Measurements from ENCODE around the gene AGPAT3.
"Not testable (repeated sequence)": the region's sequence is repeated elsewhere in the genome, so short reads cannot be mapped to it uniquely, and the experiment has no call there.

Gene AGPAT3

DNA sequence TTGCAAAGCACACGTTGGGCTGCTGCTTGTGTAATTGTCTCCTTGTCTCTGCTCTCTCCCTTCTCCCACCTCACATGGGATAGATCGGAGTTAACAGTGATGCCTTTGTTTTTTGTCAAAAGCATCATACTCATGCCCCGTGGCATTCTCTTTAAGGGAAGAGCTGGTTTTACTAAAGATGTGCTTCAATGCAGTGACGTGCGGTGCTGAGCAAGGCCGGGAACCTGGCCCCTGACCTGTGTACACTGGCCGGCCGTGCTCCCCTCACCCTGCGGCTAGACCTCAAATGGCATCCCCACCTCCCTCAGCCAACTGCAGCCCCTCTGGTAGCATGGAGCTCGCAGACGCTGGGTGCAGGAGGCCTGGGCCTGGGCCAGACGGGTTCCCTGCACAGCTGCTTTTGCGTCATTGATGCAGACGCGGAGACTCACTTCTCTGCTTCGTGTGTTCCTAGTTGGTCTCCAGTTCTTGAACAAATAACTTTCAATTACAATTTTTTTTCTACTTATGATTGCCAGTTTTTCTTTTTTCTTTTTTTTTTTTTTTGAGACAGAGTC is 19.9 kb downstream of the AGPAT3 start:
- DNase-seq: no peak

DNA sequence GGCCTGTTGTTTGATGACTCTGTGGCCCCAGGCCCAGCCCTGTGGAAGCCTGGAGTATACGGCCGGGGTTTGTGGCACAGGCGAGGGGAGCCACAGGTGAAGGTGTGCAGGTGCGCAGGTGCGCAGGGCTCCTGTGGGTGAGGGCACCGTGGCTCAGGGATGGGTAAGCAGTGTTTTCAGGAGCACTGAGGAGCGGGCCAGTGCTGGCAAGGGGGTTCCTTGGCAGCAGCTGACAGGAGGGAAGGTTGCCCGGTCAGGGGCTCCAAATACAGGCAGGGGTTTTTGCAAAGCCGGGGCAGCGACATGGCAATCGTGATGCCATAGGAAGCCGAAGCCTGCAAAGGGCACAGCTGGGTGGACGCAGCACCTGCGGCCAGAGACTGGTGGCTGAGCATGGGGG is 20.7 kb downstream of the AGPAT3 start:
- no peak for DNase-seq

DNA sequence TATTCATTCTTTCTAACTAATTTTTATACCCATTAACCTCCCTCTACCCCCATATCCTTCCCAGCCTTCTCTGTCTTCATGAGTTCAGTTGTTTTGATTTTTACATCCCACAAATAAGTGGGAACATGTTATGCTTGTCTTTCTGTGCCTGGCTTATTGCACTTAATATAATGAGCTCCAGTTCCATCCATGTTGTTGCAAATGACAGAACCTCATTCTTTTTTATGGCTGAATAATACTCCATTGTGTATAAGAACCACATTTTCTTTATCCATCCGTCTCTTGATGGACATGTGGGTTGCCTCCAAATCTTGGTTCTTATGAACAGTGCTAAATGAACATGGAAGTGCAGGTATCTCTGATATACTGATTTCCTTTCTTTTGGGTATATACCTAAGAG is 21.5 kb downstream of the AGPAT3 start:
- DNase-seq: no peak

DNA sequence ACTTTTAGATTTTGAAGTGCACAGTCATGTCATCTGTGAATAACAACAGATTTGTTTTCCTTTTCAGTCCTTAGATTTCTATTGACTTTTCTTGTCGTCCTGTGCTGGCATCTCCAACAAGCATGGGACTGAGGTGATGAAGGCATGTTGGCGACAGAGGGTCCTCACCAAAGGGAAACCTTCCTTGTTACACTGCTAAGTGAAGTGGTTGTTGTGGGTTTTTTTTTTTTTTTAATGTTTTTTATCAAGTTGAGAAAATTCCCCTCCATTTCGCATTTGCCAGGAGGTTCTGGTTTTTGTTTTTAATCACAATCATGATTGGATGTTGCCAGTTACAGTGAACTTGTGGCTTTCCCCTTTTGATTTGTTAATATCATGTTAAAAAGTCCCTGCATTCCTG is 24.0 kb downstream of the AGPAT3 start:
- no peak for DNase-seq

DNA sequence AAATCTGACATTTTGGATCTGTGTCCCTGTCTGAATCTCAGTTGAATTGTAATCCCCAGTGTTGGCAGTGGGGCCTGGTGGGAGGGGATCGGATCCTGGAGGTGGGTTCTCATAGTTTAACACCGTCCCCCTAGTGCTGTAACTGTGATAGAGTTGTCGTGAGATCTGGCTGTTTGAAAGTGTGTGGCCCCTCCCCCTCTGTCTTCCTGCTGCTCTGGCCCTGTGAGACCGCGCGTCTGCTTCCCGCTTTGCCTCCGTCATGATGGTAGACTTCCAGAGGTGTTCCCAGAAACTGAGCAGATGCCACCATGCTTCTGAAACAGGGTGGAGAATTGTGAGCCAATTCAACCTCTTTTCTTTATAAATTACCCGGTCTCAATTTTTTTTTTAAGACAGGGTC is 25.0 kb downstream of the AGPAT3 start:
- no peak for DNase-seq

DNA sequence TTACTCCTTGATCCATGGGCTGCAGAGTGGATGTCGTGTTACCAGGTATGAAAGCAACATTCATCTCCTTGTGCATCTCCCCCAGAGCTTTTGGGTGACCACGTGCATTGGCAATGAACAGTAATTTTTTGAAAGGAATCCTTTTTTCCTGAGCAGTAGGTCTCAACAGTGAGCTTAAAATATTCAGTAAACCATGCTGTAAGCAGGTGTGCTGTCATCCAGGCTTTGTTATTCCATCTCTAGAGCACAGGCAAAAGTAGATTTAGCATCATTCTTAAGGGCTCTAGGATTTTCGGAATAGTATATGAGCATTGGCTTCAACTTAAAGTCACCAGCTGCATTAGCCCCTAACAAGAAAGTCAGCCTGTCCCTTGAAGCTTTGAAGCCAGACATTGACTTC is 27.3 kb downstream of the AGPAT3 start:
- DNase-seq: no peak

DNA sequence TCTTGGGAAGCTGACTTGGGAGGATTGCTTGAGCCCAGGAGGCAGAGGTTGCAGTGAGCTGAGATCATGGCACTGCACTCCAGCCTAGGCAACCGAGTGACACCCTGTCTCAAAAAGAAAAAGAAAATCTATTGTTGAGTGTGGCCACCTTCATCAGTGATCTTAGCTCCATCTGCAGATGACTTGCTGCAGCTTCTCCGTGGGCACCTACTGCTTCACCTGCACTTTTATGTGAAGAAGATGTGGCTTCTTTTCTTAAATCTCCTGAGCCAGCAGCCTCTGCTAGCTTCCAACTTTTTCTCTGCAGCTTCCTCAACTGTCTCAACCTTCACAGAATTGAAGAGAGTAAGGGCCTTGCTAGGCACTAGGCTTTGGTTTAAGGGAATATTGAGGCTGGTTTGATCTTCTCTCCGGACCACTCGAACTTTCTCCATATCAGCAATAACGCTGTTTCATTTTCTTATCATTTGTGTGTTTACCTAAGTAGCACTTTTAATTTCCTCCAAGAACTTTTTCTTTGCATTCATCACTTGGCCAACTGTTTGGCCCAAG is 28.0 kb downstream of the AGPAT3 start:
- DNase-seq: no peak

DNA sequence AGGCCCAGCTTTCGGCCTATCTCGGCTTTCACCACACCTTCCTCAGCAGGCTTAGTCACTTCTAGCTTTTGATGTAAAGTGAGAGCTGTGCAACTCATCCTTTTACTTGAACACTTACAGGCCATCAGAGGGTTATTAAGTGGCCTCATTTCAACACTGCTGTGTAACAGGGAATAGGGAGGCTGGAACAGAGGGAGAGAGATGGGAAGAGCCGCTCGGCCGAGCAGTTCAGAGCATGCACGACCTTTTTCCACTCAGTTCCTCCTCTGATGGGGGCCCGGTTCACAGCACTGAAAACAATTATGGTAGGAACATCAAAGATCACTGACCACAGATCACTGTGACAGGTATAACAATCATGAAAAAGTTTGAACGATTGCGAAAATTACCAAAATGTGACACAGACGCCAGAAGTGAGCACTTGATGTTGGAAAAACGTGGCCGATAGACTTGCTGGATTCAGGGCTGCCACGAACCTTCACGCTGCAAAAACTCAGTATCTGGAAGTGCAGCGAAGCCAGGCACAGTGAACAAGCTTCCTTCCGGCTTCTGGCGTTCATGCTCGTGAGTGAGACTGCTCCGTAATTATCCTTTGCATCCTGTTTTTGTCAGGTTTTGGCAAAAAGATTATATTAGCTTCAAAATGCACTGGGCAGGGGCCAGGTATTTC is 28.6 kb downstream of the AGPAT3 start:
- DNase-seq: no peak

DNA sequence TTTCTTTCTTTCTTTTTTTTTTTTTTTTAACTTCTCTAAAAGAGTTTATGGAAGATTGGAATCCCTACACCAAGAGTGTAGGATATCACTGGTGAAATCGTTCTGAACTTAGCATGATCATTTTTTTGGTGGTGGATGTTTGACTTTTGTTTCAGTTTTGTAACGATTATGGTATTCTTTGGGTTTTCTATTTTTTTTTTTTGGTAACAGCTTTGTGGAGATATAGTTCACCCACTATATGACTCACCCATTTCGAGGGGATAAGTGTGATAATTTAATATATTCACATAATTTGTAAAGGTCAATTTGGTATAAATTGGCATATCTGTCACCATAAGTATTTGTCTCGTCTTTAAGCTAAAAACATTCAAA is 29.2 kb downstream of the AGPAT3 start:
- no peak for DNase-seq

DNA sequence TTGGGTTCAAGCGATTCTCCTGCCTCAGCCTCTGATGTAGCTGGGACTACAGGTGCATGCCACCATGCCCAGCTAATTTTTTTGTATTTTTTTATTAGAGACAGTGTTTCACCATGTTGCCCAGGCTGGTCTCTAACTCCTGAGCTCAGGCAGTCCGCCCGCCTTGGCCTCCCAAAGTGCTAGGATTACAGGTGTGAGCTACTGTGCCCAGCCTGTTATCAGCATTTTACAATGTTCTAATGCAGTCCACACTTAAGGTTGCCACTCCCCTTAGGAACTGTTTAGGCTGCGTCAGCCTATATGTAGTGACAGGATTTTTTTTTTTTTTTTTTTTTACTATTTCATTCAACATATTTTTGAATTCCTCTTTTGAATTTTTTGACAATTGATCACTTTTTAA is 30.2 kb downstream of the AGPAT3 start:
- DNase-seq: no peak

DNA sequence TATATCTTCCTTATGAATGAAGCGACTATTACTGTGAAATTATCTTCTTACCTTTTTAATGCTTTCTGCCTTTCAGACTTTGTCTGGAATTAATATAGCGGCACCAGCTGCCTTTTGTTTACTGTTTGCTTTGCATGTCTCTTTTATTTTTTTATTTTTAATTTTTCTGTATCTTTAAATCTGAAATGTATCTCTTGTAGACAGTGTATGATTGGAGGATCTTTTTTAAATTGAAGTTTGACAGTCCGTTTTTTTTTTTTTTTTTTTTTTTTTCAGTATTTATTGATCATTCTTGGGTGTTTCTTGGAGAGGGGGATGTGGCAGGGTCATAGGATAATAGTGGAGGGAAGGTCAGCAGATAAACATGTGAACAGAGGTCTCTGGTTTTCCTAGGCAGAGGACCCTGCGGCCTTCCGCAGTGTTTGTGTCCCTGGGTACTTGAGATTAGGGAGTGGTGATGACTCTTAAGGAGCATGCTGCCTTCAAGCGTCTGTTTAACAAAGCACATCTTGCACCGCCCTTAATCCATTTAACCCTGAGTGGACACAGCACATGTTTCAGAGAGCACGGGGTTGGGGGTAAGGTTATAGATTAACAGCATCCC is 31.8 kb downstream of the AGPAT3 start:
- DNase-seq: not testable (repeated sequence)

DNA sequence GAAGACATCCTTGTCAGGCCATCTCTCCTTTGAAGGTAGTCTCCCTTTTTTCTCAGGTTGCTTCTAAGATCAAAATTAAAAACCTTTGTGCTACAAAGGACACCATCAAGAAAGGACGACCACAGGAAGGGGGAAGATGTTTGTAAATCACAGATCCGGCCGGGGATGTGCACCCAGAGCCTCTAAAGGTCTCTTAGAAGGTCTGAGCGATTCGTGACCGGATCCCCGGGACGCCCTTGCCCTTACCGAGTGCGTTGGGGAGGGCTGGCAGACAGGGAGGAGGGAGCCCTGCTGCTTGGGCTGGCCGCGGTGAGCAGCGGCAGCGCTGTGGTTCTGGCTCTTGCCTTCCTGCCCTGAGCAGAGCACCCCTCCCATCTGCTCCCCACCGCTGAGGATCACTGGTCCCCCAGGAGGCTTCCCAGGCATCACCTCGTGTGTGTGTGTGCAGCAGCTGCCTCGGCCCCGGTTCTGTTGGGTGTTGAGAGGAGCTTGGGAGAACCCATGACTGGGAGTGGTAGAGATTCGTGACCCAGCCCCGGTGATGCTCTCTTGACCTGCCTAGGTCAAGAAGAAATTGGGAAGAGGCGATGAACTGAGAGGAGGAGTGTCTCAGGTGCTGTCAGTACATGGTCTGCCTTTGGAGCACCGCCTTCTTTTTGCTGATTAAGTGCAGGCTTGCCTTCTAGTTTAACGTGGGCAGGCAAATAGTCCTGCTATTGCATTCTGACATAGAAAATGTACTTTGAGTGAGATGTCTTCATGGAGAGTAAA is 34.5 kb downstream of the AGPAT3 start:
- DNase-seq: no peak

DNA sequence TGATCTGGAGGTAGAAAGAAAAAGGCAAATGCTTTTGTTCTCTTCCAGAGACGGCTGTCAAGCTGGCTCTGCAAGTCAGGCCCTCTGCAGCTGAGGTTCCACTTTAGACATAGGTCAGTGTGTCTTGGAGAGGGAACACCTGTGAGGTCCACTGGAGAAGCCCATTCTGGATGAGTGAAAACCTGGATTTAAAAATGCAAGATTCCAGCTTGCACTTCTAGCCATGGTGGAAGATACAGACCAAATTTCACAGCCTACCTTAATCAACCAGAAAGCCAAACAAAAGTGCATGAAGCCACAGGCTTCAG is 35.0 kb downstream of the AGPAT3 start:
- DNase-seq: no peak

DNA sequence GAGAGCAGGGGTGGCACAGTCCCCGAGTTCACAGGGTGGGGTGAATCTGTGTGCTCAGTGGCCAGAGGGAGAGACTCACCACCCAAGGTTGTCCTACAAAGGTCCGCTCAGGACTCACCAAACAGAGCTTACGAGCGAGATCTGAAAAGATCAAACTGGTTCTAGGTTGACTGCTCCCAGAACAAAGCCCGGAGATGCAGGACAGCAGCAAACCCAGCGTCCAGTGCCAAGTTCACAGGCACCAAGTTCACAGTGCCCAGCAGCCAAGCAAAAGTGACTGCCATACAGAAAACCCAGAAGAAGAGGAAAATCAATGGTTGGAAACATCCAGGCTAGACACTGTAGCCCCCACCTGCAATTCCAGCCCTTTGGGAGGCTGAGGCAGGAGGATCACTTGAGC is 35.7 kb downstream of the AGPAT3 start:
- DNase-seq: no peak

DNA sequence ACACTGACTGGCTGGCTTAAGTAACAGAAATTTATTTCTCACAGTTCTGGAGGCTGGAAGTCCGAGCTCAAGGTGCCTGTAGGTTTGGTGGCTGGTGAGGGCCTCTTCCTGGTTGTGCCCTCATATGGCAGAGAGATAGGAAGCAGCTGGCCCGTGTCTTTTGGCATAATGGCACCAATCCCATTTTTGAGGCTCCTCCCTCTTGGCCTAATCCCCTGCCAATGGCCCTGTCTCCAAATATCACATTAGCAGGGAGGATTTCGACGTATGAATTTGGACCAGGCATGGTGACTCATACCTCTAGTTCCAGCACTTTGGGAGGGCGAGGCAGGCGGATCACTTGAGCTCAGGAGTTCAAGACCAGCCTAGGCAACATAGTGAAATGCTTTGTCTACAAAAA is 37.4 kb downstream of the AGPAT3 start:
- DNase-seq: no peak

DNA sequence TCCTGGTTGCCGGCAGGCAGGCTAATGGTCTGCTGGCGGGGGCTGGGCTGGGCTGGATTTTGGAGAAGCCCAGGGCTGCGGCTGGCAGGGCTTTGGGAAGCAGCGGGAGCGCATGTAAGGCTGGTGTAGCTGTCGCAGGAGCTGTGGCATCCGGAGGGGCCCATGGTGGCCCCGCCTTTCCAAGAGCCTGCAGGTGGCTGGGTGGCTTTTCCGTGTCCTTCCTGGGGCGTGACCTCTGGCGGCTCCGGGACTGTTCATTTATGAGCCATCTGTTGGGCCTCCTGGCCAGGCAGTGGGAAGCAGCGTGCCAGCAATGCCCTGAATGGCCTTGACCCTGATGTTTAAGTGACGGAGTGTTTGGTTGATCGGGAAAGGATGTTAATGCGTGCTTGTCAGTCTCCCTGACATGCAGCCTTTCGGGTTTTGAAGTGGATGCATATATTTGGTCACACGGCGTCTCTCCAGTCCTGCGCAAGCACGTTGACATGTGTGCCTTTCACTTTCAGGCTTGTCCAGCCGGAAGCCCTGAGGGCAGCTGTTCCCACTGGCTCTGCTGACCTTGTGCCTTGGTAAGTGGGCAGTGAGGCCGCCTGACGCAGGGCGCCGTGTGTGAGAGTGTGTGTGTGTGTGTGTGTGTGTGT is 38.5 kb downstream of the AGPAT3 start:
- no peak for DNase-seq

DNA sequence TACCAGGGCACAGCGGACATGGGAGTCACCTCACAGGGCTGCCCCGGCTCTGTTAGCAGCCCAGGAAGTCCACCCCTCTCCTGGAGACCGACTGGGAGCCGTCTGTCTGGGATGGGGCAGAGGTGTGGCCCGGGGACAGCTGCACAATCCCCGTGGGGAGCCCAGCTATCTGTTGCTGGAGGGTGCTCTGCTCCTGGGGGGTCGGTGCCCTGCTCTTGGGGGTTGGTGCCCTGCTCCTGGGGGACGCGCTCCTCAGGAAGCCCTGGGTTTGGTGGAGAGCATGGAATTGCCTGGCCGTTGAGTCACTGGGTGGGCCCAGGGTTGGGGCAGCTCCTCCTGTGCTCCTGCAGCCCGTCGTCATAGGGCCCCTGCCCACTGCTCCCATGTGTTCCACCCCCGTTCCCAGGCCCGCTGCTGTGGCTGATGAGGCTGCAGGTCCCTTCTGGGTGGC is 39.3 kb downstream of the AGPAT3 start:
- DNase-seq: no peak

DNA sequence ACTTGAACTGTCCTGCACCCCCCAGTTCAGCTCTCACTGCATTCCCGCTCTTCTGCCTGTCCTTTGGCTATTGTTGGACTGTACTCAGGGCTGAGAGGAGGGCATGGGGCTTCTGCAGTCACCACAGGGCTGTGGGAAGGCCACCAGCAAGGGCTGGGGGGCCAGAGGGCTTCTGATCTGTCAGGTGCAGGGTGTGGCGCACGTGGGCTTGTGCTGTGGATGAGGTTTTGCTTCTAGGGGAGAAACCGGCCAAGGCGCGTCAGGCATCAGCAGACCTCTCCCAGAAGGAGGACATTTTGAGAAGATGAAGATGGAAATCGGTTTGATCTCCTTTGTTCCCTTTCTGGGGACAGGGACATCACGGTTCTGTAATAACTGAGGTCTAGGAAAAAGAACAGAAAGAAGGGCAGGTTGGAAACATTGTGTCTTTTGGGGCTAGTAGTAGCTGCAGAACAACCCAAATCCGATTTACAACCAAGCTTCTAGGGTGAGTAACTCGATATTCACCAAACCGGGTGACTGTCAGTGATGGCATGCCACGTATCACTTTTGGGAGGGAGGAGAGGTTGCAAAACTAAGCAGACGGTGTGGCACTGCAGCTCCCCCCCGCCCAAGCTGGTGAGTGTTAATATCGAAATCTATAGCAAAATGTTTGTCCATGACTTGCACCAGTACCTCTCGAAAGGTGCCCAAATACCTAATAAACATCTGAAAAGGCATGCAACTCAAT is 40.9 kb downstream of the AGPAT3 start:
- no peak for DNase-seq

DNA sequence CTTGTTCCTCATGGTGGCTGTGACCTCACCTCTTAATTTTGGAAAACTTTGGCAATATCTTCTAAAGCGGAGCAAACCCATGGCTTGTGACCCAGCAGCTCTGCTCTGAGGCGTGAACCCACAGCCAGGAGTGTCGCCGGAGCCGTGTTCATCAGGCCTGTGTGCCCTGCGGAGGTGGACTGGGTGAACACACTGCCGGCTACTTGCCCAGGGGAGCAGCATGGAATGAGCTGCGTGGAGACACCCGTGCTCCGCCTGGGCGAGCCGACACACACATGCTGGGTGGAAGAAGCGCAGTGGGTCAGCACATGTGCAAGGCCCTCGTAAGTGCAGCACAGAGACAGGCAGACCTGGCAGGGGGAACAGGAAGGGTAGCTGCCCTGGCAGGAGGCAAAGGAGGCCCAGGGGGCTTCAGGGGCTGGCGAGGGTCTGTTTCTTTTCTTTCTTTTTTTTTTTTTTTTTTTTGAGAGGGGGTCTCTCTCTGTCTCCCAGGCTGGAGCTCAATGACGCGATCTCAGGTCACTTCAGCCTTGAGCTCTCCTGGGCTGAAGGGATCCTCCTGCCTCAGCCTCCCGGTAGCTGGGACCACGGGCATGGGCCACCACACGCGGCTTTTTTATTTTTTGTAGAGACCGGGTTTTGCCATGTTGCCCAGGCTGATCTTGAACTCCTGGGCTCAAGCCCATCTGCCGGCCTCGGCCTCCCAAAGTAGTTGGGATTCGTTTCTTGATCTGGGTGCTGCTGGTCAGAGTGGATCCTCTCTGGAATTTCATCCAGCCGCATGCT is 41.8 kb downstream of the AGPAT3 start:
- no peak for DNase-seq

DNA sequence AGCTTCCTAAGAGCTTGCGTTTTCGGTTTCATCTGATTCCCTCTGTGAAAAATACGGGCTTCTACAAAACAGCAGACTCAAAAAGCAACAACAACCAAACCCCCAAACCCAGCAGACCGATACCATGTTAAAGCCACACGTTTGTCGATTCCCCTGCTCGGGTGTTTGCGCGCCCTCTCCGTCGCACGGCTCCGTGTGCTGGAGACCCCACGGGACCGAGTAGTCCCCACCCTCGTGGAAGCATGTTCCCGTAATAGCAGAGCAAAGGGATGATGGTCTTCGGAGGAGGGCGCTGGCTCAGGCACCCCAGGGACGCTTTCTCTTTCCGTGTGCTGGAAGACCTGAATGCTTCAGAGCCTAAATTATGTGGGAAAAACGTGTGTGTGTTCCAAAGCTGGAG is 42.7 kb downstream of the AGPAT3 start:
- DNase-seq: no peak

DNA sequence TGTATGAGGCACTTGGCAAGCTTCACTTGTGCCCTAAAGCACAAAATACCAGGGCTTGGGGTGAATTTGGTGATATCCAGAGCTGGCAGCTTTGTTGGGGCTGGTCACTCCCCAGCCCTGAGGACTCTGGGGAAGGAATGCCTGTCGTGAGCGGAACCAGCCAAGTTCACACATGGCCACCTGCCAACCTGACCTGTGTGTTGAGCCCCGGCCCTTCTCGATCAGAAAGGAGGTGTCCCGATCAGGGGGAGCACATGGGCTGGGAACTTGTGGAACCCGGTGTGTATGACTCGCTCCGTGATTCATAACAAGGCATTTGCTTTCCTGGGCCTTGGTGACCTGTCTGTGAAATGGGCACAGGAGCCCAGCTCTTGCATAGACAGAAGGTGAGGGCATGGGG is 43.1 kb downstream of the AGPAT3 start:
- no peak for DNase-seq
